GM20000 (cell line): ENCODE data around the gene CAV3.
"Not testable (repeated sequence)": the region's sequence is repeated elsewhere in the genome, so short reads cannot be mapped to it uniquely, and the experiment has no call there.

Experiments
- DNase-seq: peaks from one replicate; pipeline ENCODE4 v3.0.0; 2012; ENCODE audit warnings: low spot score
- CTCF ChIP-seq: IDR thresholded peaks from 2 replicates; pipeline ENCODE4 v1.5.1; 2012; ENCODE audit warnings: mild to moderate bottlenecking, control low read depth; ENCODE audit errors: extremely low read depth, missing control alignments

The CAV3 gene

GRCh38 chr3:8712908-8713255, 20.7 kb upstream of the CAV3 start:
- no peak for DNase-seq
- TF ChIP-seq CTCF = no peak

GRCh38 chr3:8713901-8714759, 19.5 kb upstream of the CAV3 start:
- DNase-seq = peak; percentile 42
- peak; percentile 18 for TF ChIP-seq CTCF

GRCh38 chr3:8715757-8716156, 17.8 kb upstream of the CAV3 start:
- not testable (repeated sequence) for DNase-seq

- TF ChIP-seq CTCF = no peak
- DNase-seq = no peak
Measured at GRCh38 chr3:8722808-8723207, 10.8 kb upstream of the CAV3 start.

GRCh38 chr3:8723612-8724011, 10.0 kb upstream of the CAV3 start:
- TF ChIP-seq CTCF = no peak
- no peak for DNase-seq

- TF ChIP-seq CTCF = no peak
- no peak for DNase-seq
Measured at GRCh38 chr3:8724108-8724752, 9.4 kb upstream of the CAV3 start.

- no peak for DNase-seq
- TF ChIP-seq CTCF = no peak
Measured at GRCh38 chr3:8727605-8728512, 5.7 kb upstream of the CAV3 start.
